ENCODE measurements around the gene TFCP2L1. TPM values are rescaled to one million over a fixed set of nuclear protein-coding genes. Genes with fewer than 3 reads are reported as not detected.

Gene TFCP2L1
- total and polyA plus RNA-seq, 9 donors = under 0.01 to 0.45 (median 0.25) TPM

GRCh38 chr2:121253674-121254240 lies 31.2 kb downstream of the TFCP2L1 start:
- Histone ChIP-seq H3K27ac (ENCODE audit: low read length) (no peak overlapping the region), H3K27me3 (ENCODE audit: control insufficient read depth, insufficient read depth, low read length) (no peaks in the 10 kb centered on the region), H3K9me3 (replicated peaks; ENCODE audit: control insufficient read depth, low read depth, low read length) (no peaks in the 10 kb centered on the region), H3K36me3 (ENCODE audit: control insufficient read depth, insufficient read depth, low read length) (no peaks in the 10 kb centered on the region), H3K4me3 (ENCODE audit: low read length) (no peak overlapping the region), H3K4me1 (ENCODE audit: control insufficient read depth, insufficient read depth, low read length) (peaks cover 9% of the 10 kb centered on the region)
- DNase-seq = no peak
- WGBS (ENCODE audit: insufficient coverage) = 87% methylated on average over 12 of the region's 13 CpGs

DNA sequence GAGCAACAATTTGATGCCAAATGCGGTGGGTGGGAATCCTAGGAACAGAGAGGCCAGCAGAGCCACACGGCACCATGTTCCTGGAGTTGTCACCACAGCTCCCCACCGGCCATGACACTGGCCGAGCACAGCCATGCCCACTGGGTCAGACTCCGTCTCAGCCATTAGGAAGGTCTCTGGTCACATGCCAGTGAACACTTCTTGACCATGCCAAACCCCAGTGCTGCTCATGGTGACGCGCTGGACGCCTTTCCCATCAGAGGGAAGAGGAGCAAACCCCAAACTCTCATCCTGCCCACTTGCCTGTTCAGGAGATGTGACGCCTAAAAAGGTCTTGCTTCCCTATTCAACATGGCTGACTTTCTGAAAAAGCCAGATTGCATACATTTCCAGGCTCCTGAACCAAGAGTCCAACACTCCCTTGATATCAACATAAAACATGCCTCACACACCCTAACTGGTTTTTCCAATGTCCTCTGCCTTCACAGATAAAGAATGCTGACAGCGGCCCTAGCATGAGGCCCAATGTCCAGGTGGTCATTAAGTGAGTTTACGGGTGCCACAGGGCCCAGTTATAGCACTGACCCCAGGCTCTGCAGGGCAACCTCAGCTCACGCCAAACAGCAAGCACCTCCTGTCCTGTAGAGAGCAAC lies 31.9 kb downstream of the TFCP2L1 start:
- no peaks in the 10 kb centered on the region for H3K9me3 ChIP-seq (replicated peaks; ENCODE audit: control insufficient read depth, low read depth, low read length)
- H3K4me3 ChIP-seq (ENCODE audit: low read length) = no peak overlapping the region
- no peak overlapping the region for H3K27ac ChIP-seq (ENCODE audit: low read length)
- no peaks in the 10 kb centered on the region for H3K36me3 ChIP-seq (ENCODE audit: control insufficient read depth, insufficient read depth, low read length)
- H3K4me1 ChIP-seq (ENCODE audit: control insufficient read depth, insufficient read depth, low read length) = peaks cover 9% of the 10 kb centered on the region
- H3K27me3 ChIP-seq (ENCODE audit: control insufficient read depth, insufficient read depth, low read length) = no peaks in the 10 kb centered on the region
- no peak for DNase-seq
- 92% methylated on average over 12 of the region's 12 CpGs for WGBS (ENCODE audit: insufficient coverage)

DNA sequence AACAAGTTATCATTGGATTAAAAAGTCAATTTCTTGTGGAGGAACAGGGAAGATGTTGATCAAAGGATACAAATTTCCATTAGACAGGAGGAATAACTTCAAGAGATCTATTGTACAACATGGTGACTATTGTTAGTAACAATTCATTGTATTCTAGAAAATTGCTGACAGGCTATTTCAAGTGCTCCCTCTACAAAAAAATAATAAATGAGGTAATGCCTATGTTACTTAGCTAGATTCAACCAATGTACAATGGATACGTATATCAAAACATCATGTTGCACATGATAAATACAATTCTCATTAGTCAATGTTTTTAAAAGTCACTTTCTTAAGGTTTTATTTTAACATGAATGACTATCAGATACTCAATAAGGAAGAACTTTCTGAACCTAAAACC lies 33.5 kb downstream of the TFCP2L1 start:
- Histone ChIP-seq H3K9me3 (replicated peaks; ENCODE audit: control insufficient read depth, low read depth, low read length) (no peaks in the 10 kb centered on the region), H3K4me3 (ENCODE audit: low read length) (no peak overlapping the region), H3K27ac (ENCODE audit: low read length) (no peak overlapping the region), H3K4me1 (ENCODE audit: control insufficient read depth, insufficient read depth, low read length) (peaks cover 6% of the 10 kb centered on the region), H3K36me3 (ENCODE audit: control insufficient read depth, insufficient read depth, low read length) (no peaks in the 10 kb centered on the region), H3K27me3 (ENCODE audit: control insufficient read depth, insufficient read depth, low read length) (peaks cover 2% of the 10 kb centered on the region)
- no CpG with 5 or more reads among the region's 1 CpG for WGBS (ENCODE audit: insufficient coverage)
- no peak for DNase-seq

DNA sequence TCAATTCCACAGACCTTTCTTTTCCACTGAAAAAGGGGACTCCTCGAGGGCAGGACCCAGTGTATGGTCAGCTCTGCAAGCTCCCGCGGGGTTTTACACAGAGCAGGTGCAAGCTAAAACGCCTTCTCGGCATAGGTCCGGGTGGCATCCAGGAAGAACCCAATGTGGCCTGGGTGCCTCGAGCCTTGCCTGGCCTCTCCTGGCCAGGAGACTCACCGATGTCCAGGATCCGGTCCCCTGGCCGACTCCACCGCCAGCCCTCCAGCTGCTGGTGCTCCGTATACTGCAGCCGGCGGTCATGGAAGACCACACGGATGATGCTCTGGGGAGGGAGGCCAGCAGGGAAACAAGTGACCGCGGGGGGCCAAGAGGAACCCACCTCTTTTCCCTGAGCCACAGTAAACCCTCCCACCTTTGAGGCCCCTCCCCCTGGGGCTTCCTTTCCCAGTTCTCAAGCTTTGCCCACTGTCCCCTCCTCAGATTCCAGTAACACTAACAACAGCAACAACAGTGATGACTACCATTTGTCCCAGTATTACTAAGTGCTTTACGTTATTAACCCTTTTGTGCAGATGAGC lies 36.1 kb downstream of the TFCP2L1 start:
- no peak overlapping the region for H3K4me3 ChIP-seq (ENCODE audit: low read length)
- 80% methylated on average over 16 of the region's 18 CpGs for WGBS (ENCODE audit: insufficient coverage)
- H3K4me1 ChIP-seq (ENCODE audit: control insufficient read depth, insufficient read depth, low read length) = no peaks in the 10 kb centered on the region
- no peak for DNase-seq
- H3K27me3 ChIP-seq (ENCODE audit: control insufficient read depth, insufficient read depth, low read length) = peaks cover 2% of the 10 kb centered on the region
- H3K9me3 ChIP-seq (replicated peaks; ENCODE audit: control insufficient read depth, low read depth, low read length) = no peaks in the 10 kb centered on the region
- H3K27ac ChIP-seq (ENCODE audit: low read length) = no peak overlapping the region
- H3K36me3 ChIP-seq (ENCODE audit: control insufficient read depth, insufficient read depth, low read length) = no peaks in the 10 kb centered on the region

- Histone ChIP-seq H3K27ac (ENCODE audit: low read length) (no peak overlapping the region), H3K4me3 (ENCODE audit: low read length) (no peak overlapping the region), H3K36me3 (ENCODE audit: control insufficient read depth, insufficient read depth, low read length) (no peaks in the 10 kb centered on the region), H3K9me3 (replicated peaks; ENCODE audit: control insufficient read depth, low read depth, low read length) (no peaks in the 10 kb centered on the region), H3K4me1 (ENCODE audit: control insufficient read depth, insufficient read depth, low read length) (no peaks in the 10 kb centered on the region), H3K27me3 (ENCODE audit: control insufficient read depth, insufficient read depth, low read length) (peaks cover 3% of the 10 kb centered on the region)
- 96% methylated on average over 4 of the region's 5 CpGs for WGBS (ENCODE audit: insufficient coverage)
- DNase-seq = no peak
Measured at GRCh38 chr2:121247971-121248370, 37.0 kb downstream of the TFCP2L1 start.

- no peaks in the 10 kb centered on the region for H3K9me3 ChIP-seq (replicated peaks; ENCODE audit: control insufficient read depth, low read depth, low read length)
- H3K4me3 ChIP-seq (ENCODE audit: low read length) = no peak overlapping the region
- WGBS (ENCODE audit: insufficient coverage) = no CpG with 5 or more reads among the region's 4 CpGs
Measured at GRCh38 chr2:121247534-121247933, 37.5 kb downstream of the TFCP2L1 start.

GRCh38 chr2:121246704-121247255 lies 38.2 kb downstream of the TFCP2L1 start:
- 87% methylated on average over 15 of the region's 15 CpGs for WGBS (ENCODE audit: insufficient coverage)
- no peak for DNase-seq
- H3K27me3 ChIP-seq (ENCODE audit: control insufficient read depth, insufficient read depth, low read length) = peaks cover 11% of the 10 kb centered on the region
- H3K36me3 ChIP-seq (ENCODE audit: control insufficient read depth, insufficient read depth, low read length) = no peaks in the 10 kb centered on the region
- no peak overlapping the region for H3K27ac ChIP-seq (ENCODE audit: low read length)
- no peak overlapping the region for H3K4me3 ChIP-seq (ENCODE audit: low read length)
- H3K4me1 ChIP-seq (ENCODE audit: control insufficient read depth, insufficient read depth, low read length) = no peaks in the 10 kb centered on the region
- no peaks in the 10 kb centered on the region for H3K9me3 ChIP-seq (replicated peaks; ENCODE audit: control insufficient read depth, low read depth, low read length)

More at GRCh38 chr2:121247534-121247933, 37.5 kb downstream of the TFCP2L1 start:
- Histone ChIP-seq H3K36me3 (ENCODE audit: control insufficient read depth, insufficient read depth, low read length) (no peaks in the 10 kb centered on the region), H3K27me3 (ENCODE audit: control insufficient read depth, insufficient read depth, low read length) (peaks cover 7% of the 10 kb centered on the region), H3K27ac (ENCODE audit: low read length) (no peak overlapping the region), H3K4me1 (ENCODE audit: control insufficient read depth, insufficient read depth, low read length) (no peaks in the 10 kb centered on the region)
- DNase-seq = no peak

GRCh38 chr2:121245913-121246312 lies 39.1 kb downstream of the TFCP2L1 start:
- Histone ChIP-seq H3K4me3 (ENCODE audit: low read length) (no peak overlapping the region), H3K27me3 (ENCODE audit: control insufficient read depth, insufficient read depth, low read length) (peaks cover 11% of the 10 kb centered on the region), H3K27ac (ENCODE audit: low read length) (no peak overlapping the region), H3K9me3 (replicated peaks; ENCODE audit: control insufficient read depth, low read depth, low read length) (no peaks in the 10 kb centered on the region), H3K4me1 (ENCODE audit: control insufficient read depth, insufficient read depth, low read length) (no peaks in the 10 kb centered on the region), H3K36me3 (ENCODE audit: control insufficient read depth, insufficient read depth, low read length) (no peaks in the 10 kb centered on the region)
- 93% methylated on average over 1 of the region's 4 CpGs for WGBS (ENCODE audit: insufficient coverage)
- DNase-seq = no peak

- Histone ChIP-seq H3K4me1 (ENCODE audit: control insufficient read depth, insufficient read depth, low read length) (no peaks in the 10 kb centered on the region), H3K27ac (ENCODE audit: low read length) (no peak overlapping the region), H3K27me3 (ENCODE audit: control insufficient read depth, insufficient read depth, low read length) (peaks cover 11% of the 10 kb centered on the region), H3K36me3 (ENCODE audit: control insufficient read depth, insufficient read depth, low read length) (no peaks in the 10 kb centered on the region), H3K9me3 (replicated peaks; ENCODE audit: control insufficient read depth, low read depth, low read length) (no peaks in the 10 kb centered on the region), H3K4me3 (ENCODE audit: low read length) (no peak overlapping the region)
- DNase-seq = no peak
- 76% methylated on average over 13 of the region's 13 CpGs for WGBS (ENCODE audit: insufficient coverage)
Measured at GRCh38 chr2:121245120-121245820, 39.7 kb downstream of the TFCP2L1 start.

GRCh38 chr2:121244616-121245015 lies 40.4 kb downstream of the TFCP2L1 start:
- peaks cover 11% of the 10 kb centered on the region for H3K27me3 ChIP-seq (ENCODE audit: control insufficient read depth, insufficient read depth, low read length)
- H3K36me3 ChIP-seq (ENCODE audit: control insufficient read depth, insufficient read depth, low read length) = no peaks in the 10 kb centered on the region
- no peaks in the 10 kb centered on the region for H3K4me1 ChIP-seq (ENCODE audit: control insufficient read depth, insufficient read depth, low read length)
- DNase-seq = no peak
- H3K27ac ChIP-seq (ENCODE audit: low read length) = no peak overlapping the region
- WGBS (ENCODE audit: insufficient coverage) = 86% methylated on average over 3 of the region's 11 CpGs
- H3K4me3 ChIP-seq (ENCODE audit: low read length) = no peak overlapping the region
- H3K9me3 ChIP-seq (replicated peaks; ENCODE audit: control insufficient read depth, low read depth, low read length) = no peaks in the 10 kb centered on the region

Measured in muscle of leg (tissue), 11 donors.